Left forelimb (tissue), 1 donor: Measurements from ENCODE around the gene WDR76.
"Not testable (repeated sequence)": the region's sequence is repeated elsewhere in the genome, so short reads cannot be mapped to it uniquely, and the experiment has no call there.

Source experiments
- DNase-seq: peaks from one replicate; pipeline ENCODE4 v3.0.0-alpha.2; 2018; ENCODE audit warnings: low spot score

The WDR76 gene

DNA sequence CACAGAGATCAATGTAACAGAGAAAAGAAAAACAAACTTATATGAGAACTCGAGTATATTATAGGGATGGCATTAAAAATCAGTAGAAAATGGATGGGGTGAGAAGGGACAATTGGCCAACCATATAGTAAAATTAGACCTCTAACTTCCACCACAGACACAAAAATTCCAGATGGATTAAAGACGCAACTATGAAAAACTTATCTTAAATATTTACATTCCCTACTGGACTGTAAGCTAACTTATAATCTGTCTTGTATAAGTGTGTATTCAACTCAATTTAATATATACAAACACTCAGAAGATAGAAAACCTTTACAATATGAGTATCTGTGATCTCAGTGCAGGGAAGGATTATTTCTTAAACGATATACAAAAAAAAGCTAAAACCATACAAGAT is 5.3 kb upstream of the WDR76 start:
- DNase-seq: no peak

DNA sequence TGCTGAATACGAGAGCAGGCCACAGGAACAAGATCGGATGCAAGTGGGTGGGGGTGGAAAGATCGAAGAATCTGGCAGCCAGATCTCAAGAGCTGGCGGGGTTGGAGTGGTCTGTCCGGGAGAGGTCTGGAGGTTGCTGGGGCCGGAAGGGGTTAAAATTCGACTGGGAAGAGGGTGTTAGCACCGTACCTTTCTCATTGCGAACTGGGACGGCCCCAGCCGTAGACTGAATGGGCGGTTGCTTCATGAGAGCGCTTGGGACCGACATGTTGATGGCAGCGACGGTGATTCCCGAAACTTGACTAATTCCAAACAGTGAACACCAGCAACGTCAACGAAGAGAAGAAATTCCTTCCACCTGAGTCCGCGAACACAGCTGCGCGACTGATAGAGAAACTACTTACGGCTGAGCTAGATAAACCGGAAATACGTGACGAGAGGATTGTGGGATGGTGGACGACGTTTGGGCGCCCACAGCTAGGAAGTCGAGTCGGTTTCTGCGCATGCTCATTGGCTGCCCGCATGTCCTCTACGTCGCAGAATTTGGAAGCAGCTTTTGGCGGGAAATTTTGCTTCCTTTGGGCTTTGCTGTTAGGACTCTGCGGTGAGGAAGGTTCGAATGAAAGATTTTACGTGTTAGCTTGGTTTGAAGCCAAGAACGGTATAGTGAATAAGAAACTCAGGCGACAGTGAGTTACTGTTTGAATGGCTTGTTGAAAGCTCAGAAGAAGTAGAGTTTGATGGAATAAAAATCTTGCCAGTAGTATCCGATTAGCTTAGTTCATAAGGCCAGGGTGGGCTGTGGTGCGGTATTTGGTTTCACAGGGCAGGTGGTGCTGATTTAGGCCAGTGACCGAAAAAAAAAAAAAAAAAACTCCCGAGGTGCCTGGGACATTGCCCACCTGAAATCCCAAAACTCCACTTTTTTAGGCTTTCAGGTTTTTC is 2.2 kb upstream of the WDR76 start, which contains the start of gene MFAP1:
Gene MFAP1 (minus strand): TSS at position 389 of the 945 bp plus-strand sequence. CDS start 121 bp downstream, at position 268.
- peak; percentile 89 for DNase-seq

DNA sequence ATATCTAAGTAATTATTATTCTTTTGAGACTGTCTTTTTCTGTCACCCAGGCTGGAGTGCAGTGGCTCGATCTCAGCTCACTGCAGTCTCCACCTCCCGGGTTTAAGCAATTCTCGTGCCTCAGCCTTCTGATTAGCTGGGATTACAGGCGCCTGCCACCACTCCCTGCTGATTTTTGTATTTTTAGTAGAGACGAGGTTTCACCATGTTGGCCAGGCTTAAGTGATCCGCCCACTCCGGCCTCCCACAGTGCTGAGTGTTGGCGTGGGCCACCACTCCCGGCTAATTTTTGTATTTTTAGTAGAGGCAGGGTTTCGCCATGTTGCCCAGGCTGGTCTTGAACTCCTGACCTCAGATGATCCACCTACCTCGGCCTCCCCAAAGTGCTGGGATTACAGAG is 1.5 kb upstream of the WDR76 start:
- DNase-seq: not testable (repeated sequence)

DNA sequence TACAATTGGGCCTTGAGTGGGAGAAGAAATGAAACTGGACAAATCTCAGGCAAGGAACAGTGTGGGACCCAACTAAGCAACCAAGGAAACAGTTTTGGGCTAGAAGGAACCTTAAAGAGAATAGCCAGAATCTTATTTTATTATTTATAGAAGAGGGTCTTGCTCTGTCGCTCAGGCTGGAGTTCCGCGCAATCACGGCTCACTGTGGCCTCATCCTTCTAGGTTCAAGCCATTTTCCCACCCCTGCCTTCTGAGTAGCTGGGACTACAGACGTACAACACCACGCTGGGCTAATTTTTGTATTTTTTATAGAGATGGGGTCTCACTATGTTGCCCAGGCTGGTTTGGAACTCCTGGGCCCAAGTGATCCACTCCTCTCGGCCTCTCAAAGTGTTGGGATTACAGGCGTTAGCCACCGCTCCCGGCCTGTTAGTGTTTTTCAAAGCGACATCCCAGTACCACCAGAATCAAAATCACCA is 734 bp upstream of the WDR76 start:
- no peak for DNase-seq

DNA sequence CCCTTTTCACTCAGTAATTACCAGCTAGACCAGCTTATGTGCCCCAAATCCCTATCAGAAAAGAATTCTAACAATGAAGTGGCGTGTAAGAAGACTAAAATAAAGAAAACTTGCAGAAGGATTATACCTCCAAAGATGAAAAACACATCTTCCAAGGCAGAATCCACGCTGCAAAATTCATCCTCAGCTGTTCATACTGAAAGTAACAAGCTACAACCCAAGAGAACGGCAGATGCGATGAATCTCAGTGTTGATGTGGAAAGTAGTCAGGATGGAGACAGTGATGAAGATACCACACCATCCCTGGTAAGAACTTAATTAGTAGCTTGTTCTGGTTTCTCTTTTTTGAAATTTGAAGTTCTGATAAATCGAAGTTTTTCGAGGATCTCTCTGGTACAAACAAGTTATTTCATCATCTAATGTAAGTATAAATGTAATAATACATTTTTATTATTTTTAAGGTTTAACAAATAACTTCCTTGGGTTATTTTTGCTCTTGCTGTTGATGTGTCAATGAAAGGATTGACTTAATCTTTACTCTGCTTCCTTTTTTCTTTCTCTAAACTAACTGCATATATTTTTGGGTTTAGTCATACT is 1.4 kb downstream of the WDR76 start:
- DNase-seq: no peak

DNA sequence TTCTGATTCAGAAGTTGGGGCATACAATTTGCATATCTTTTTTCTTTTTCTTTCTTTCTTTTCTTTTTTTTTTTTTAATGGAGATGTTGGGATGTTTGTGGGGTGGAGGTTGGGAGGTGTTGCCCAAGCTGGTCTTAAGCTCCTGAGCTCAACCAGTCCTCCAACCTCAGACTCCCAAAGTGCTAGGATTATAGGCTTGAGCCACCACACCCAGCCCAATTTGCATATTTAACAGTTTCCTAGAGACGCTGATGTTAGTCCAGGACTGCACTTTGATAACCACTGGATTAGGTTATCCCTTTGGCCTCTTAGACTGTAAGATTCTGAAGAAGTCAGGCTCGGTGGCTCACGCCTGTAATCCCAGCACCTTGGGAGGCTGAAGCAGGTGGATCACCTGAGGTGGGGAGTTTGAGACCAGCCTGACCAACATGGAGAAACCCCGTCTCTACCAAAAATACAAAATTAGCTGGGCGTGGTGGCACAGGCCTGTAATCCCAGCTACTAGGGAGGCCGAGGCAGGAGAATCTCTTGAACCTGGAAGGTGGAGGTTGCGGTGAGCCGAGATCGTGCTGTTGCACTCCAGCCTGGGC is 3.2 kb downstream of the WDR76 start:
- not testable (repeated sequence) for DNase-seq

DNA sequence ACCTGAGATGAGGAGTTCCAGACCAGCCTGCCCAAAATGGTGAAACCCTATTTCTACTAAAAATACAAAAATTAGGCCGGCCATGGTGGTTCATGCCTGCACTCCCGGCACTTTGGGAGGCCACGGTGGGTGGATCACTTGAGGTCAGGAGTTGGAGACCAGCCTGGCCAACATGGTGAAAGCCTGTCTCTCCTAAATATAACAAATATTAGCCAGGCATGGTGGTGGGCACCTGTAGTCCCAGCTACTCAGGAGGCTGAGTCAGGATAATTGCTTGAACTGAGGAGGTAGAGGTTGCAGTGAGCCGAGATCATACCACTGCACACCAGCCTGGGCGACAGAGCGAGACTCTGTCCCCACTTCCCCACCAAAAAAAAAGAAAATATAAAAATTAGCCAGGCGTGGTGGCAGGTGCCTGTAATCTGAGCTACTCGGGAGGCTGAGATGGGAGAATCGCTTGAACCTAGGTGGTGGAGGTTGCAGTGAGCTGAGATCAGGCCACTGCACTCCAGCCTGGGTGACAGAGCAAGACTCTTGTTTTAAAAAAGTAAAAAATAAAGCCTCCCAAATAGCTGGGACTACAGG is 4.0 kb downstream of the WDR76 start:
- not testable (repeated sequence) for DNase-seq

DNA sequence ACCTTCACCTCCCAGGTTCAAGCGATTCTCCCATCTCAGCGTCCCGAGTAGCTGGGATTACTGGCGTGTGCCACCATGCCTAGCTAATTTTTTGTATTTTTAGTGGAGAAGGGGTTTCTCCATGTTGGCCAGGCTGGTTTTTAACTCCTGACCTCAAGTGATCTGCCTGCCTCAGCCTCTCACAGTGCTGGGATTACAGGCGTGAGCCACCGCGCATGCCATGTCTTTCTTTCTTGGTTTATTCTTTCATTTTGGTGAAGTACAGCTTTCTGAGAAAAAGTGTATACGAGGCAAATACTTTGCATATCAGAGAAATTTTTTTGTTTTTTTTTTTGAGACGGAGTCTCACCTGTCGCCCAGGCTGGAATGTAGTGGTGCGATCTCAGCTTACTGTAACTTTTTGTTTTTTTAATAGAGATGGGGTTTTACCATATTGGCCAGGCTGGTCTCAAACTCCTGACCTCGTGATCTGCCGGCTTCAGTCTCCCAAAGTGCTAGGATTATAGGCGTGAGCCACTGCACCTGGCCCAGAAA is 4.8 kb downstream of the WDR76 start:
- DNase-seq: not testable (repeated sequence)

DNA sequence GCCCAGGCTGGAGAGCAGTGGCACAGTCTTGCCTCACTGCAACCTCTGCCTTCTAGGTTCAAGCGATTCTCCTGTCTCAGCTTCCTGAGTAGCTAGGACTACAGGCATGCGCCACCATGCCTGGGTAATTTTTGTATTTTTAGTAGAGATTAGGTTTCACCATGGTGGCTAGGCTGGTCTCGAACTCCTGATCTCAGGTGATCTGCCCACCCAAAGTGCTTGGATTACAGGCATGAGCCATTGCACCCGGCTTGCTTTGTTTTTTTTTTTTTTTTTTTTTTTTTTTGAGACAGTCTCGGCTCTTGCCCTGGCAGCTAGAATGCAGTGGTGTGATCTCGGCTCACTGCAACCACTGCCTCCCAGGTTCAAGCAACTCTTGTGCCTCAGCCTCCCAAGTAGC is 5.7 kb downstream of the WDR76 start:
- not testable (repeated sequence) for DNase-seq

DNA sequence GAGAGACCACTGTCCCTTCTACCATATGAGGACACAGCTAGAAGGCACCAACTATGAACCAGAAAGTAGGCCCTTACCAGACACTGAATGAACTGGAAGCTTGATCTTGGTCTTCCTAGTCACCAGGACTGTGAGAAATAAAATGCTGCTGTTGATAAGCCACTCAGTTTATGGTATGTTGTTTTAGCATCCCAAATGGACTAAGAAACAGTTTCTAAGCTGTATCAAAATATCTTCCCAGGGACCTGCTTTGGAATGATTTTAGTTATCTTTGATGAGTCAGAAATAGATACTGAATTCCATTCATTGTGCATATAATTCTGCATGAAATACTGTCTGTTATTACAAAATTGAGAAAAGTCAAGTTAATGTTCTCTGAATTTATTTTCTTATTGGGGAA is 18.6 kb downstream of the WDR76 start:
- DNase-seq: no peak

DNA sequence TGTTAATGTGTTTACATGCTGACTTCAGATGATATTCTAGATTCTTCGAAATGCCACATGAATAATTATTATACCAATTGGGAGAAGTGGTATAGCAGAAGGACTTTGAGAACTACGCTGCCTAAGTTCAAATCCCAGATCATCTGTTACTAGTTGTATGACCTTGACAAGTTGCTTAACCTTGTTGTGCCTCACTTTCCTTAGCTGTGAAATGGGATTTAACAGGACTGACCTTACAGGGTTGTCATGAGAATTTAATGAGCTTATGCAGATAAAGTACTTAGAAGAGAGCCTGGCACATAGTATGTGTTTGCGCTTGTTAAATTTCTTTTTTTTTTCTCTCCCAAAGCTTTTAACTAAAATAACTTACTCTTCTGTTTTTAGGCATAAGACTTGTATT is 24.4 kb downstream of the WDR76 start:
- no peak for DNase-seq

DNA sequence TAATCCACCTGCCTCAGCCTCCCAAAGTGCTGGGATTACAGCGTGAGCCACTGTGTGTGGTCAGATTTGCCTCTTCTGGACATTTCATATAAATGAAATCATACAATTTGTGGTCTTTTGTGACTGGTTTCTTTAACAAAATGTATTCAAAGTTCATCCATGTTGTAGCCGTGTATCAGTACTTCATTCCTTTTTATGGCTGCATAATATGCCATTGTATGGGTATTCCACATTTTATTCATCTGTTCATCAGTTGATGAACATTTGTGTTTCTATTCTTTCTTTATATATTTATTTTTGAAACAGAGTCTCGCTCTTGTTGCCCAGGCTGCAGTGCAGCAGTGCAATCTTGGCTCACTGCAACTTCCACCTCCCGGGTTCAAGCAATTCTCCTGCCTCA is 25.8 kb downstream of the WDR76 start:
- no peak for DNase-seq

DNA sequence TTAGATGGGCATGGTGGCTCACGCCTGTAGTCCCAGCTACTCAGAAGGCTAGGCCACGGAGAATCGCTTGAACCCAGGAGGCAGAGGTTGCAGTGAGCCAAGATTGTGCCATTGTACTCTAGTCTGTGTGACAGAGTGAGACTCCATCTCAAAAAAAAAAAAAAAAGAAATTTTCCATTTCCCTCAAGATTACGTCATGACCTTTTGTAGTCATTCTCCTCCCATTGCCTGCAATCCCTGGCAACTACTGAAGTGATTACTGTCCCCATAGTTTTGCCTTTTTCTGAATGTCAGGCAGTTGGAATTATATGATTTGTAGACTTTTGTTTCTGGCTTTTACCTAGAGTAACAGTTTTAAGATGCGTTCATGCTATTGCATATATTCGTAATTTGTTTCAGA is 28.0 kb downstream of the WDR76 start:
- DNase-seq: no peak

DNA sequence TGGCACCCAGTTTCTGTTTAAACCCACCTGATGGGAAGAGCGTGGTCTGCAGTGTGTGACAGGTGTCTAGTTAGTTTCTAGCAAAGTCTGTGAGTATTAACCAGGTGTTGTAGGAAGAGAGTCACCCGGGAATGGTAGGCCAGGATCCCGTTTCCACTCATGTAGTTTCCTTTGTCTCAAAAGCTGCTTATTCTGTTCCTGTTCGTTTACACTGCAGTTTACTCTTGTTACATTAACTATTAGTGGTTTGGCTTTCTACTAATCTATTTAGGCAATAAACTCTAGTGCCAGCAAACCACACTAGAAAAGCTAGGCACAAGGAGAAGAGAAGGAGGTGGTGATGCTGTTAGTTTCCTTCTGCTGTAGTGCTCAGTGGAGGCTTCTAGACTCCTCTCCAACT is 32.7 kb downstream of the WDR76 start:
- no peak for DNase-seq

DNA sequence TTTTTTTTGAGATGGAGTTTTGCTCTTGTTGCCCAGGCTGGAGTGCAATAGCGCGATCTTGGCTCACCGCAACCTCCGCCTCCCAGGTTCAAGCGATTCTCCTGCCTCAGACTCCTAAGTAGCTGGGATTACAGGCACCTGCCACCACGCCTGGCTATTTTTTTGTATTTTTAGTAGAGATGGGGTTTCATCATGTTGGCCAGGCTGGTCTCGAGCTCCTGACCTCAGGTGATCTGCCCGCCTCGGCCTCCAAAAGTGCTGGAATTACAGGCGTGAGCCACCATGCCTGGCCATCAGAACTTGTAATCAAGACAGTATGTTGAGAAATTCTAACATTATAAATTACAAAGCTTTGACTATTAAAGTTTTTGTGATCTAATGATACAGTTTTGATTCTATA is 39.8 kb downstream of the WDR76 start:
- not testable (repeated sequence) for DNase-seq

DNA sequence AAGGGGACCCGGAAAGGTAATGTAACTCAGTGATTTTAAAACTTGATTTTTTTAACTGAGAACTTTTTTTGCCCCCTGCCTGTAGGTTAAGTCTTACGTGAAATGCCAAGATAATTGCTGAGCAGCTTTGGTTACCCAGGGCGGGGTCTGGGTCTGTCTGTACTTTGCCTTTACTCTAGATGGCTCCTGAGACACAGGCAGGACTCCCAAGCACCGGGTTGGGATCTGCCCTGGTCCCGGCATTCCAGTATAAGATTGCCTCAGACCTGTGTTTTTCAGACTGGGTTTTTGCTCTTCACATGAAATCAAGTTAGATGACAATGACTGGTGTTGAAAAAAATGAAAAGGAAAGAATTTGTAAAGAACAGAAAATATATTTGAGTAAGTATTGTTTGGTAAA is 40.3 kb downstream of the WDR76 start:
- DNase-seq: no peak

DNA sequence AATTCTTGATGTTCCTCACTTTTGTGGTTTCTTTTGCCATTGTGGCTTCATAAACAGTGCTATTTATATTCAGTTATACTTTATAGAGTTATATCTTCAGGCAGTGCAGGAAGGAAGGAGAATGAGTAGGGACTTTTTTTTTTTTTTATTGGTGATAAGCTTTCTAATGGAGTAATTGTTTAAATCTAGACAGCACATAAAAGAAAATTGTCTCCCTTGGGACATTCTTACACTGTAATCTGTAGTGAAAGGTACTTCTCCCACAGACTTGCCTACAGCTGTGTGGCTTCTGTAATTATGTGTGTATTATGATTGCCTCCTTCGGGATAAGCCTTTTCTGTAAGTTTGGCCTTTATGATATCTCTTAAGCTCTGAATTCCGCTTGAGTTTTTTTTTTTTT is 41.6 kb downstream of the WDR76 start:
- no peak for DNase-seq

DNA sequence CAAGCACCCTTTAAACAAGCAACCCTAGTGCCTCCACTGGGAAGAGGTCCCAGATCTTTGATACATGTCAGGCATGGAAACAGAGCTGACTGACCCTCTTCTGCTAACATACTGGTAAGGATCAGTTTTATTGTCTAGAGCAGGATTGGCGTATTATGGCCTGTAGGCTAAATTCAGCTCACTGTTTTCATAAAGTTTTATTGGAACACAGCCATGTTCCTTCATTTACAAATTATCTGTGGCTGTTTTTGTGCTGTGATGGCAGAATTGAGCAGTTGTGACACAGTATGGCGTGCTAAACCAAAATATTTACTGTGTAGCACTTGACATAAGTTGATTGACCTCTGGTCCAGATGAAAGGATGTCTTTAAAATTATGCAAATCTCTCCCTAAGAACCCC is 45.0 kb downstream of the WDR76 start:
- DNase-seq: no peak

DNA sequence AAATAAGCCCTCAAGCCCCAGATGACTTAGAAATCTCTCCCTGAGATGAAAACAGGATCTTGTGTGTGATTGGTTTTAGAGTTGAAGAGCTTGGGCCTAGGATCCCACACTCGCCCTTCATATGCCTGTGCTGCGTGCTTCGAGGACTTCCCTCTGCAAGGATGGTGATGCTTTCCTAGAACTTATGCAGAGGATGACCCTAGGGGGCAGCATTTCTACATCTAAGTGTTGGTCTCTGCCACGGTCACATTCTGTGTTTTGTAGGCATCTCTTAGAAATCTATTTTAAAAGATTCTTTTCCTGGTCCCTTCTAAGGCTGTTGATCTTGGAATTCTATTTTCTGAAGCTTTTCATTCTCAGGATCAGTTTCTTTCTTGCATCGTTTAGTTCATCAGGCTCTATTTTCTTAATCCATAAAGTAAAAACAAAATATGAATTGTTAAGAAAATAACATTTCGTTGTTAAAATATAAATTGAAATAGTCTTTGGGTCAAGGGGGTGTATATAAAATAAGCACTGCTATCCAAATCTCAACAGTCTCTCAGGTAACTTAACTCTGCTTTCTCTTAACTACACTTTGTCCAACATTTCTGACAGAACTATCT is 45.7 kb downstream of the WDR76 start:
- no peak for DNase-seq

DNA sequence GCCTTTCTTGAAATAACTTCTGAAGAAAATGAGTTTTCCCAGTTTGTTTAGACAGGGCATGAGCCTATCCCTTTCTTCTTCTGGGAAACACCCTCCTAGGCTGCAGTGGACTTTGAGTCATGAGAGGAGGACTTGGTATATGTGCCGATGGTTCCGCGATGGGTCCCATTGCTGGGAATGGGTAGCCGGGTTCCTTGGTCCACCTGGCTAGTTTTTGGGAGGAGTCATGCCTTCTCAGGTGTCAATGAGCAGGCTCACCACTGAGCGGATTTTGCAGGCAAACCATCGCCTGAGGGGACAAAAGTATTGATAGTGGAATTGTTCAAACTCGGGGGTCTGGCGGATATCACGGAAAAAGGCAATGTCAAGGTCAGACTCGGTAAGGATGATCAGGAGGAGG is 46.8 kb downstream of the WDR76 start:
- no peak for DNase-seq

DNA sequence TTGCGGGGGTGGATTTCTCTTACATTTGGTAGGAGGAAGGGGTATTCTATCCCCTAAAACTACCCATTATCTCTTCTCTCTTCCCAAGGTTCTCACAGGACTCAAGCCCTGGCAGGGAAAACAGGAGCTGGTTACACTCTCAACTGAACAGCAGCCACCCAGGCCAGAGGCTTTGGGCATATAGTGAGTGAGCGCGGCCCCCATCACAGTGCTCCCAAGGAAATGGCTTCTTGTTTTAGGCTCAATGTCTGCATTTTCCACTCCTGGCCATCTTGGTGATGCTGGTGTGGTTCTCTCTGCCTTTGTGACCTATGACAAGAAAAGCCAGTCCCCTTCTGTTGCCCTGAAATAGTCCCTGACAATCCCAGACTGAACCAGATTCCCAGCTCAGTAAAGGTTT is 50.1 kb downstream of the WDR76 start:
- no peak for DNase-seq

DNA sequence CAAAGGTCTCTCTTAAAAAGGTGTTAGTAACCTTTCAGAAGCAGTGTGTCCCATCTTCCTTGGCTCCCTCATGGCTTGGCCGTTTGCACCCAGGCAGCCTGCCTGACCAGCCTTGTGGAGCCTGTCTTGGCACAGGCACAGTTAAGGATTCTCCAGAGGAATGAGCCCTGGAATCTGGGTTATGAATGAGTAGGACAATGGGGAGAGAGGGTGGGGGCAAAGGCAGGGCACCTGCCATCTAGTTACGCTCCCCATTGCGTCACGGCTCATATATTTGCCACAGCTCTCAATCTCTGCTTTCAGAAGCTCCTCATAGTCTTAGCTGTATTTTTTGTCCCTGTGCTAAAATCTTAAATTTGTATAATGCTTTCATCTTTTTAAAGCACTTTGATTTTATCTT is 50.6 kb downstream of the WDR76 start:
- no peak for DNase-seq
